A549 (cell line): ENCODE measurements around the gene IGSF10.

Experiments used
- BHLHE40 ChIP-seq: IDR thresholded peaks from 2 replicates; pipeline ENCODE4 v1.6.1; 2012; ENCODE audit warnings: low read depth, low read length, inconsistent platforms
- CEBPB ChIP-seq, 2 experiments: fragments of >200 bp in 1 of 2; sonication (Bioruptor Twin) in 1 of 2; formaldehyde crosslinking in 1 of 2; IDR thresholded peaks; 2 replicates each; pipeline ENCODE4 v1.6.1; 2012 to 2016
- CTCF ChIP-seq: fragments of >200 bp; sonication (Bioruptor Twin); formaldehyde crosslinking; IDR thresholded peaks from 3 replicates; pipeline ENCODE4 v1.5.1; 2016
- ELK1 ChIP-seq: fragments of 150-350 bp; IDR thresholded peaks from 2 replicates; pipeline ENCODE4 v1.6.1; 2014; ENCODE audit warnings: low read depth, mild to moderate bottlenecking, low read length
- EP300 ChIP-seq, 2 experiments: fragments of >200 bp; sonication (Bioruptor Twin); formaldehyde crosslinking; IDR thresholded peaks; 2 replicates in 1 of 2; 3 replicates in 1 of 2; pipeline ENCODE4 v1.6.1; 2016 to 2017
- HDAC2 ChIP-seq: fragments of 200-600 bp; sonication (generic); IDR thresholded peaks from 2 replicates; pipeline ENCODE4 v1.6.1; 2016
- HOXB13 ChIP-seq: fragments of 250-450 bp; sonication (Bioruptor Pico); IDR thresholded peaks from 2 replicates; pipeline ENCODE4 v1.5.0; 2020; ENCODE audit warnings: low read depth, mild to moderate bottlenecking, moderate library complexity
- MAFK ChIP-seq: fragments of 450-650 bp; IDR thresholded peaks from 2 replicates; pipeline ENCODE4 v1.6.1; 2014; ENCODE audit not compliant: partially characterized antibody
- MYC ChIP-seq: IDR thresholded peaks from 2 replicates; pipeline ENCODE4 v1.6.1; 2012; ENCODE audit warnings: mild to moderate bottlenecking, inconsistent platforms, low read length, improper control_type of control experiment, borderline replicate concordance
- POLR2A ChIP-seq: IDR thresholded peaks from 2 replicates; pipeline ENCODE4 v1.6.1; 2012; ENCODE audit warnings: mild to moderate bottlenecking, low read length
- RNF2 ChIP-seq: fragments of 200-600 bp; sonication (generic); IDR thresholded peaks from 2 replicates; pipeline ENCODE4 v1.6.1; 2016; ENCODE audit warnings: low read depth, mild to moderate bottlenecking, antibody characterized with exemption, moderate library complexity, borderline replicate concordance
- SMC3 ChIP-seq: fragments of >200 bp; sonication (Bioruptor Twin); formaldehyde crosslinking; IDR thresholded peaks from 3 replicates; pipeline ENCODE4 v1.6.1; 2018; ENCODE audit warnings: inconsistent platforms
- TF ChIP-seq, protein P1 (sequence below): IDR thresholded peaks from 2 replicates; pipeline ENCODE4 v1.6.1; 2012; ENCODE audit warnings: low read depth, borderline replicate concordance

- TF ChIP-seq HDAC2 (no peak), CTCF (peak; percentile 85), SMC3 (peak; percentile 84), RNF2 (no peak), HOXB13 (CRISPR knock-in tag) (no peak), MAFK (no peak), ELK1 (no peak), BHLHE40 (no peak), MYC (no peak), CEBPB (IDR thresholded peaks at IDR 0.05) (no peak), EP300 (IDR thresholded peaks at IDR 0.05) (no peak), POLR2A (no peak)
- TF ChIP-seq, protein P1, sequence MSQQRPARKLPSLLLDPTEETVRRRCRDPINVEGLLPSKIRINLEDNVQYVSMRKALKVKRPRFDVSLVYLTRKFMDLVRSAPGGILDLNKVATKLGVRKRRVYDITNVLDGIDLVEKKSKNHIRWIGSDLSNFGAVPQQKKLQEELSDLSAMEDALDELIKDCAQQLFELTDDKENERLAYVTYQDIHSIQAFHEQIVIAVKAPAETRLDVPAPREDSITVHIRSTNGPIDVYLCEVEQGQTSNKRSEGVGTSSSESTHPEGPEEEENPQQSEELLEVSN, result no peak
These were observed 7.5 kb upstream of the IGSF10 start for GRCh38 chr3:151468284-151468917.
